Mesodermal cell (in vitro differentiated cells): ENCODE measurements around the gene ZBTB32.
A peak's percentile ranks its signal among the peaks of the same experiment; 100 is the strongest.

Experiments
- H3K27ac ChIP-seq: 2 replicates; pipeline ENCODE4 v1.7.0; 2013; ENCODE audit warnings: mild to moderate bottlenecking, low read depth, low read length, moderate library complexity; ENCODE audit not compliant: severe bottlenecking
- H3K36me3 ChIP-seq: 2 replicates; pipeline ENCODE4 v1.7.1; 2013; ENCODE audit warnings: mild to moderate bottlenecking, low read length, moderate library complexity; ENCODE audit not compliant: control insufficient read depth, insufficient read depth
- H3K4me1 ChIP-seq: one replicate; pipeline ENCODE4 v1.7.1; 2013; ENCODE audit warnings: mild to moderate bottlenecking, low read length; ENCODE audit not compliant: insufficient read depth, control insufficient read depth, poor library complexity, severe bottlenecking
- H3K4me3 ChIP-seq: 2 replicates; pipeline ENCODE4 v1.7.0; 2013; ENCODE audit warnings: low read length, control low read depth, mild to moderate bottlenecking; ENCODE audit not compliant: insufficient read depth, poor library complexity, severe bottlenecking; ENCODE audit errors: extremely low read depth
- H3K9me3 ChIP-seq: 2 replicates; pipeline ENCODE4 v1.7.1; 2013; ENCODE audit warnings: mild to moderate bottlenecking, low read length, moderate library complexity; ENCODE audit not compliant: control insufficient read depth
- WGBS, 2 experiments: methylation state at CpG; one replicate each; pipeline ENCODE4 v1.1.5; 2013; ENCODE audit warnings: missing lambda C conversion rate in 2 of 2; ENCODE audit not compliant: insufficient coverage in 2 of 2; 5-methylcytosine and 5-hydroxymethylcytosine counted together

Gene ZBTB32

DNA sequence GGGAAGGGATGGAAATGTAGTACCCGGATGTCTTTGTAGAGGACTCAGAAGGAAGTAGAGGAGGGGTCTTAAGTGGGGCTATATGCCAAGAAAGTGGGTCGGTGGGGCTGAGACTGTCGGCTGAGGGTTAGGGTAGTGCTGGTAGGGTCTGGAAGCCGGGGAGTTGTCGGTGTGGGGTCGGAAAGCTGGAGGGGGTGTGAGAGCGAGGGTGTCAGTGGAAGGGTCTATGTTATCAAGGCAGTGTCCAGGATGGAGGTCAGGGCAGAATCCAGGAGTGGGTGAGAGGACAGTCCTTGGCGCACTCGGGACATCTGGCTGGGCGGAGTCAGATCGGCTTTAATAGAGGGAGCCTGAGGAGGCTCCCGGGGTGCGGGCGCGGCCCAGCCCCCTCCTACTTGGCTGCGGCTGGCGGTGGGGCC lies 50.8 kb downstream of the ZBTB32 start:
- H3K36me3 ChIP-seq, result peaks cover 52% of the 10 kb centered on the region
- H3K4me3 ChIP-seq, result no peak overlapping the region
- H3K4me1 ChIP-seq, result peaks cover 18% of the 10 kb centered on the region
- H3K9me3 ChIP-seq, result no peaks in the 10 kb centered on the region
- H3K27ac ChIP-seq, result no peak overlapping the region
- WGBS, 2 experiments, result 84 to 85% methylated on average over 14 to 17 of the region's 17 CpGs

GRCh38 chr19:35755550-35756376 lies 51.4 kb downstream of the ZBTB32 start:
- H3K4me1 ChIP-seq, result peaks cover 18% of the 10 kb centered on the region
- H3K9me3 ChIP-seq, result no peaks in the 10 kb centered on the region
- peak overlapping the region; percentile 98 for H3K27ac ChIP-seq
- WGBS, 2 experiments, result 76 to 80% methylated on average over 29 to 54 of the region's 74 CpGs
- H3K4me3 ChIP-seq, result no peak overlapping the region
- H3K36me3 ChIP-seq, result peaks cover 59% of the 10 kb centered on the region

DNA sequence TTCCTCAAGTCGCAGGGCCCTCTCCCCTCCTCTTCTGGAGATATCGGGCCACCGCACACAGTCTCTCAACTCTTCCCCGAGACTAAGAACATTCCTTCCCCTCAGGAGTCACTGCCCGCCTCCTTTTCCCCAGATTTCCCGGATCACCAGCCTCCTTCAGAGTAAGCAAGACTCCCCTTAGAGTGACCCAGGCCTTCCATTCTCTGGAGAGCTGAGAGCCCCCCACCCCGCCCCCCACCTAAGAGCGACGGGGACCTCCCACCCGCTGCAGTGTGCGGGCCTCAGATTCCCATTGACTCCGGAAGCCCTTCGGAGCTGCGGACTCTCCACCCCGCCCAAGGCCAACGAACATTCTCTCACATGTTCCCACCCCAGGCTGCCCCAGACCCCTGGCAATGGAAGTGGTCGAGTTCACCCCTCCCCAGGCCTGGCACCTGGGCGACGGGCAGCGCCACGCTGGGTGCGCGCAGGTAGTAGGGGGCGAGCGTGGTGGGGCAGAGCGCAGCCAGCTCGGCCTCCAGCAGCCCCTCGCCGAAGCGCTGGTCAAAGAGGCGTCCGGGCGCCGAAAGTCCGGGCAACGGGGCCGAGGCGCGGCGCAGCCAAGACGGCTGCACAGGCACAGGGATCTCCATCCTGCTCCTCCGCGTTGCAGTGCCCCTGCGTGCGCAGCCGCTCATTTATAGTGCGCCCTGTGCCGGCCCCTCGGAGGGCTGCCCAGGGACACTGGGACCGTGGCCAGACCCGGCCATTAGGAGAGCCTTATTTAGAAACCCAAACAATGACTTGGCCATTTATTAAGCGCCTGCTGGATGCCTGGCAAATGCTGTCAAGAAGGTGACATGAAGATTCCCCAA lies 52.2 kb downstream of the ZBTB32 start, which contains the start of gene HSPB6:
TSS of gene HSPB6 (minus strand) at position 653 of the 854 bp plus-strand sequence. CDS start at position 632, 21 bp downstream.
- peaks cover 18% of the 10 kb centered on the region for H3K4me1 ChIP-seq
- peak within 1 kb of the TSS; percentile 93 for H3K4me3 ChIP-seq
- H3K27ac ChIP-seq, result peak within 1 kb of the TSS; percentile 98
- no peaks in the 10 kb centered on the region for H3K9me3 ChIP-seq
- peaks cover 63% of the 10 kb centered on the region for H3K36me3 ChIP-seq
- 94 to 96% methylated on average over 32 to 50 of the region's 52 CpGs for WGBS, 2 experiments

DNA sequence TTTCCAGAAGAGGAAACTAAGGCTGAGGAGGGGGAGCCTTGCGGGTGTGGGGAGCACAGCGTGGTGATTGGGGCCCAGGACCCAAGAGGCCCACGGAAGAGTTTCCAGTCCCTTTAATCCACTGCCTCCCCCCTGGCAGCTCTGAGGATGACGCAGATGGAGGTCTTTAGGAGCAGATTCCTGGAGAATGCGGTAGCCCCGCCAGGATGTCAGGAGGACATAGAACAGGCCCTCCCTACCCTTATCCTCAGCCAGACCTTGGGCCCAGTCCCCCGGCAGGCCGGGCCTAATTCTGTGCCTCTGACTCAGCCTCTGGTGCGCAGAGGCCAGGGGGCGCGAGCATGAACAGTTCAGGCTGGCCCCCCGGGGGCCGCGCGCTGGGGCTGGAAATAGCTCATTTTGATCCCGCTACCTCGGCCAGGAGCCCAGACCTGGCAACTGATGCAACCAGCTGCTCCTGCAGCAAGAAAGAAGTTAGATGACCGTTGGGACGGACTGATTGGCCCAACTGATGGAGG lies 52.9 kb downstream of the ZBTB32 start:
- Histone ChIP-seq H3K27ac (peak overlapping the region; percentile 98), H3K36me3 (peaks cover 63% of the 10 kb centered on the region), H3K4me1 (peaks cover 18% of the 10 kb centered on the region), H3K9me3 (no peaks in the 10 kb centered on the region), H3K4me3 (peak overlapping the region; percentile 93)
- 20 to 23% methylated on average over 13 to 15 of the region's 19 CpGs for WGBS, 2 experiments

DNA sequence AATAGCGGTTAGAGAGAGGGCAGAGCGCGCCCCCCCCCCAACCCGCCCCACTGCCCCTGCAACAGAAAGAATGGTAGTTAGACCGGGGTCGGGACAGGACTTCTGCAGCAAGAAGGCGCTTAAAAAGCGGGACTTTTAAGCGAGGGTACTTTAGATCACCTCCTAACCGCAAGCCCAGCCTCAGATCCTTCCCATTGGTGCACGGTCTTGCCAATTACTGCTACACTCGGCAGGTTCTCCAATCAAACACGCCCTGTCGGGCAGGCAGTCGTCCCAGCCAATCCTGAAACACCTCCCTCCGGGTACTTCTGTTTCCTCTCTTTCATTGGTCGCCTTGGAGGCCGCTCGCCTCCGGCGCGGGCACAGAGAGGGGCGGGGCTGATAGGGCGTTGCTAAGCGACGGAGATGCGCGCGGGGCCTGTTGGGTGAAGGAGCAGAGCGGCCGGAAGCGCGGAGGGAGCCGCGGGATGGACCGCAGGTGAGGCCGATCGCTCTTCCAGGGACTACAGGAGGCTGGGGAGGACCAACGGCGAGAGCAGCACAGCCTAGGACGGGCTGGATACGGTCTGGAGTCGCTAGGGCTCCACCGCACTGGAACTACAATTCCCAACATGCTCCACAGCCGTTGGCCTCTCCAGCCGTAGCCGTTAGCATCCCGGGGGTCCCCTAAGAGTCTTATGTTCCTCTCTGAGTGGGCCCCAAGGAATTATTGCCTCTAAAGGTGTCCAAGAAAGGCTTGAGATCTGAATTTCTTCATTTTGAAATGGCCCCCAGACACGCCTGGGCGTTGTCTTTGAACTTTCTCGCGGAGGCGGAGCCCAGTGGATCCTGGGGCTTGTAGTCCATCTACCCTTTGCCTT lies 53.6 kb downstream of the ZBTB32 start, which contains the start of gene PROSER3:
TSS of gene PROSER3 (plus strand) at position 428 of the 860 bp plus-strand sequence. CDS start at position 468, 40 bp downstream.
- 0% methylated on average over 41 to 49 of the region's 53 CpGs for WGBS, 2 experiments
- H3K4me3 ChIP-seq, result peak within 1 kb of the TSS; percentile 93
- H3K27ac ChIP-seq, result peak within 1 kb of the TSS; percentile 98
- peaks cover 18% of the 10 kb centered on the region for H3K4me1 ChIP-seq
- H3K36me3 ChIP-seq, result peaks cover 61% of the 10 kb centered on the region
- H3K9me3 ChIP-seq, result no peaks in the 10 kb centered on the region

DNA sequence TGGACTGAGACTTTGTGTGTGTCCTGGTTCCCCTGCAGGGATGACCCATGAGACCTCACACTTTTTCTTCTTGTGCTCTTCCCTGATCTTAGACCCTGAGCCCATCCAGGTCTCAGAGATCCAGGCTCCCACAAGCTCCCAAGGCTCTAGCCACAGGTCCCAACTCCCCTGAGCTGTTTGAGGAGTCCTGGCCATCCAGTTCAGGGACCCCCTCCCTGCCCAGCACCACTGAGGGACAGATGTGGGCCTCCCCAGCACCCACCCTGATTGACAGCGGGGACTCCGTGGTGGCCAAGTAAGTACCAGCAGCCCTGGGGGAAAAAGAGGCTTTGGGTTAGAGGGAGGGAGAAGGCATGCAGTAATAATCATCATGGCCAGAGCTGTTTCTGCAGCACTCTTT lies 55.3 kb downstream of the ZBTB32 start:
- Histone ChIP-seq H3K4me1 (peaks cover 18% of the 10 kb centered on the region), H3K9me3 (no peaks in the 10 kb centered on the region), H3K36me3 (peaks cover 56% of the 10 kb centered on the region), H3K27ac (no peak overlapping the region), H3K4me3 (no peak overlapping the region)
- WGBS, 2 experiments, result no CpG with 5 or more reads among the region's 2 CpGs

DNA sequence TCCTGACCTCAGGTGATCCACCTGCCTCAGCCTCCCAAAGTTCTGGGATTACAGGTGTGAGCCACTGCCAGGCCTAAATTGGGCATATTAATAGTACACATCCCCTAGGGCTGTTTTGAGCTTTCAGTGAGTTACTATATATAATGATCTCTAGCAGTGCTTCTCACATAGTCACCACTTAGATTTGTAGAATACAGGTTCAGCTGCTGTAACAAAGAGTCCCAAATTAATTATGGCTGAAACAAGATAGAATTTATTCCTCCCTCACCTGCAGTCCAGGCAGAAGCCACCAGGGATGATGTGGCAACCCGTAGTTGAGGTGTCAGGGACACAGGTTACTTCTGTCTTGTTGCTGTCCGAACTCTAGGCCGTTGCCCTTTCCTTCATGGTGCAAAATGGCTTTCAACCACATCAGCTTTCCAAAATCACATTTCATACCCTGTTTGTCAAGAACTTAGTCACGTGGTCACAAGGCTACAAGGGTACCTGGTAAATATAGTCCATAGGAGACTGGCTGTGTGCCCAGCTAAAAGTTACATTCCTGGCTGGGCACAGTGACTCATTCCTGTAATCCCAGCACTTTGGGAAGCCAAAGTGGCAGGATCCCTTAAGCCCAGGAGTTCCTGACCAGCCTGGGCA lies 56.5 kb downstream of the ZBTB32 start:
- H3K36me3 ChIP-seq, result peaks cover 59% of the 10 kb centered on the region
- peaks cover 16% of the 10 kb centered on the region for H3K4me1 ChIP-seq
- no peak overlapping the region for H3K4me3 ChIP-seq
- H3K9me3 ChIP-seq, result no peaks in the 10 kb centered on the region
- WGBS, 2 experiments, result 100% methylated on average over 3 to 4 of the region's 4 CpGs
- no peak overlapping the region for H3K27ac ChIP-seq

DNA sequence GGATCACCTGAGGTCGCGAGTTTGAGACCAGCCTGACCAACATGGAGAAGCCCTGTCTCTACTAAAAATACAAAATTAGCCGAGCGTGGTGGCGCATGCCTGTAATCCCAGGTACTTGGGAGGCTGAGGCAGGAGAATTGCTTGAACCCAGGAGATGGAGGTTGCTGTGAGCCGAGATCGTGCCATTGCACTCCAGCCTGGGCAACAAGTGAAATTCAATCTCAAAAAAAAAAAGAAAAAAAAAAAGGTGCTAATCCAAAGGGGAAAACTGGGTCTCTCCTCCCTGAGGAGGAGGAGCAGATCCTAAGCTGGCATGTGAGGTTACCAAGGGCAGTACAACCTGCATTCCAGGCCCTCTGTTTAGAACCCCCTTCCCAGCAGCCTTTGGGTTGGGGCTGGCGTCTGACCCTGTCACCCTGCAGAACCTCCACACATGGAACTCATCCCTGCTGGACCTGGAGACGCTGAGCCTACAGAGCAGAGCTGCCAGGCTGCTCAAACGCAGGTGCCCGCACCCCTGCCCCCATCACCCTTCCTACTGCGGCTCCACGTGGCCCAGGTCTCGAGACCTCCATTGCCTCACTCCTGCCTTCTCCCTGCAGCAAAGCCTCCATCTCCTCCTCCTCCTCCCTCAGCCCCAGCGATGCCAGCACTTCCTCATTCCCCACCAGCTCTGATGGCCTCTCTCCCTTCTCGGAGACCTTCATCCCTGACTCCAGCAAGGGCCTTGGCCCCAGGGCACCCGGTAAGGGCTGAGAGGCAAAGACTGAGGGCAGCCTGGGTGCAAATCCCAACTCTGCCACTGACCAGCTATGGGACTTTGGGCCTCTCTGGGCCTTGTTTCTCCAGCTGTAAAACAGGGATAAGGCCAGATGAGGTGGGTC lies 60.3 kb downstream of the ZBTB32 start:
- H3K9me3 ChIP-seq, result no peaks in the 10 kb centered on the region
- H3K27ac ChIP-seq, result no peak overlapping the region
- H3K4me3 ChIP-seq, result no peak overlapping the region
- H3K4me1 ChIP-seq, result no peaks in the 10 kb centered on the region
- WGBS, 2 experiments, result 94 to 96% methylated on average over 8 to 11 of the region's 17 CpGs
- peaks cover 81% of the 10 kb centered on the region for H3K36me3 ChIP-seq
